Spleen (tissue), 11 donors: Measurements from ENCODE around the gene CNN2. TPM values are rescaled to one million over a fixed set of nuclear protein-coding genes. Genes with fewer than 3 reads are reported as not detected.

ENCODE experiments used
- DNase-seq: peaks from one replicate; pipeline ENCODE4 v3.0.0-alpha.2; 2020
- H3K27ac ChIP-seq, 8 donors: fragments of 200-600 bp; sonication (generic) in 7 of 8; 1 replicate in 4 of 8; 2 replicates in 4 of 8; pipeline versions ENCODE4 v1.5.0 to v1.8.0; 2016 to 2021; ENCODE audit warnings: inconsistent platforms in 4 of 8, mild to moderate bottlenecking in 4 of 8, moderate library complexity in 1 of 8
- H3K27me3 ChIP-seq, 7 donors: fragments of 200-600 bp; sonication (generic) in 6 of 7; replicated peaks in 1 of 7; 1 replicate in 4 of 7; 2 replicates in 3 of 7; pipeline versions ENCODE4 v1.5.0 to v1.8.0; 2016 to 2021; ENCODE audit warnings: inconsistent platforms in 3 of 7, mild to moderate bottlenecking in 1 of 7
- H3K36me3 ChIP-seq, 6 donors: fragments of 200-600 bp; sonication (generic) in 5 of 6; 1 replicate in 4 of 6; 2 replicates in 2 of 6; pipeline versions ENCODE4 v1.5.0 to v1.8.0; 2016 to 2021; ENCODE audit warnings: inconsistent platforms in 2 of 6
- H3K4me1 ChIP-seq, 6 donors: fragments of 200-600 bp; sonication (generic) in 5 of 6; 1 replicate in 3 of 6; 2 replicates in 3 of 6; pipeline versions ENCODE4 v1.5.0 to v1.8.0; 2016 to 2021; ENCODE audit warnings: inconsistent platforms in 3 of 6
- H3K4me3 ChIP-seq, 8 donors: fragments of 200-600 bp; sonication (generic) in 7 of 8; 1 replicate in 4 of 8; 2 replicates in 4 of 8; pipeline versions ENCODE4 v1.5.0 to v1.8.0; 2016 to 2021; ENCODE audit warnings: inconsistent platforms in 4 of 8, mild to moderate bottlenecking in 4 of 8, moderate library complexity in 2 of 8
- H3K9me3 ChIP-seq, 8 donors: fragments of 200-600 bp; sonication (generic) in 7 of 8; 1 replicate in 4 of 8; 2 replicates in 4 of 8; pipeline versions ENCODE4 v1.5.0 to v1.8.0; 2016 to 2021; ENCODE audit warnings: inconsistent platforms in 4 of 8
- POLR2A ChIP-seq, 3 donors: fragments of 450-650 bp; IDR thresholded peaks; one replicate each; pipeline ENCODE4 v1.5.1; 2017; ENCODE audit warnings: antibody characterized with exemption in 3 of 3, mild to moderate bottlenecking in 1 of 3
- POLR2AphosphoS5 ChIP-seq, 3 donors: sonication (generic); formaldehyde crosslinking; IDR thresholded peaks; one replicate each; pipeline ENCODE4 v1.5.1; 2017; ENCODE audit warnings: antibody characterized with exemption in 3 of 3
- WGBS, 5 donors: extraction: QIAGEN DNeasy Blood & Tissue Kit in 3 of 5; methylation state at CpG; one replicate each; pipeline versions ENCODE4 v1.1.5 to v1.1.7; 2013 to 2018; 5-methylcytosine and 5-hydroxymethylcytosine counted together
- intact Hi-C: fragments of 100-400 bp; cut with DNase I; formaldehyde crosslinking; loops from one replicate; pipeline ENCODE4 v1.15.0; 2023; ENCODE audit warnings: low total_unique reads
- polyA plus RNA-seq, 3 donors: library from polyadenylated mRNA; stranded (reverse); fragments of 200-250 nt; gene quantifications; one replicate each; pipeline ENCODE4 v1.2.1, GENCODE V29; 2013
- total RNA-seq, 7 donors: library from RNA; depleted of rRNA in 3 of 7; stranded (reverse); fragments of >200 nt in 3 of 7; fragmentation: NEBNext Ultra II Directional in 4 of 7; extraction: Animal tissue kit (Norgen Biotek cat#: 25700) in 4 of 7; gene quantifications; one replicate each; pipeline versions ENCODE4 v1.1.0 to v1.2.1, GENCODE V29; 2016 to 2021
- TF ChIP-seq, protein P1 (sequence below), 11 experiments: fragments of 200-600 bp in 7 of 11; fragments of 450-650 bp in 4 of 11; sonication (generic) in 4 of 11; IDR thresholded peaks in 8 of 11; conservative IDR thresholded peaks in 3 of 11; 1 replicate in 7 of 11; 2 replicates in 4 of 11; pipeline versions ENCODE4 v1.4.0 to v1.8.0; 2016 to 2021; ENCODE audit warnings: antibody characterized with exemption in 11 of 11, inconsistent platforms in 4 of 11, mild to moderate bottlenecking in 1 of 11
- donor health status: healthy with polysubstance abuse.
- donor health status: DM: no; HTN: no; CAD: no; lungs with moderate emphysema.
- donor health status: DM: no; HTN: no; CAD: no.
- donor health status: Bipolar disorder and iron deficiency.
- donor health status: healthy.
- donor health status: DM: no; HTN: no; CAD: no.
- donor health status: DM: yes; HTN: yes; CAD: no.

The CNN2 gene
- total and polyA plus RNA-seq, 10 donors: 102 to 296 (median 188) TPM

DNA sequence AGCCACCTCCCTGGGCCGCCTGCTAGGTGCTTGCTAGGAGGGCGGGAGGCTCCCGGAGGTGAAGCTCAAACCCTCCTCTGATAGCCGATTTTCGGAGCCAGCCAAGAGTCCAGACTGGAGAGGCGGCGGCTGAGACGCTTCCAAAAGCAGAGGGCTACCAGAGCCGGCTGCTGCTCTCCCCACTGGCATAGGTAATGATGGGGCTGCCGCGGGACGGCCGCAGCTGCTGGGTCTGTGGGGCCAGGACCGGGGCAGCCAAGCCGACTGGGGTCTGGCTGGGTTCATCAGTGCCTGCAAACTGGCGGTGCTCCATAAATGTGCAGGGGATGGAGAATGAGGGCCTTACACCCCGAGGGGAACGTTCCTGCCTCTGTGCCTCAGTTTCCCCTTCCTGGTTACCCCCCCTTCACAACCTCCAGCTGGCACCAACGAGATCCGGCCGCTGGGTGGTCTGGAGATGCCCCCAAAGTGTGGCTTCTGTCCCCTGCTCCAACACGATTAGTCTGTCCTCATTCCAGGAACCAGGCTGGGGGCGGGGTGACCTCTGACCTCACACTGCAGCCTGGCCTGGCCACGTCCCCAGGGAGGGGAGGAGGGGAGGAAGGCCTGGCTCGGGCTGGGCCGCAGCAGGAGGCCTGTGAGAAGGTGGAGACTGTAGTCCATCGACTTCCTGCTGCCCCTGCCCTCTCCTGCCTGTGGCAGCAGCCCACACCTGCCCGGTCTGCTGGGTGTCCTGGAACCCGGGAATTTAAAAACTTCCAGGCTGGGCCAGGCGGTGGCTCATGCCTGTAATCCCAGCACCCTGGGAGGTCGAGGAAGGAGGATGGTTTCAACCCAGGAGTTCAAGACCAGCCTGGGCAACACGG lies 46.0 kb upstream of the CNN2 start:
- Histone ChIP-seq H3K9me3 (no peaks in the 10 kb centered on the region), H3K4me3 (no peak overlapping the region), H3K4me1 (peaks cover 16 to 39% (median 31%) of the 10 kb centered on the region in 6 donors), H3K27me3 (peaks cover 0 to 6% (median 0%) of the 10 kb centered on the region in 7 donors), H3K27ac (no peak overlapping the region), H3K36me3 (no peaks in the 10 kb centered on the region)
- intact Hi-C loops: loop anchor here (10.0 kb wide), 2 partner anchors 116 to 196 kb away; no protein-coding TSS in a partner anchor
- peak in 1 of 3 donors; percentile 50 for TF ChIP-seq POLR2AphosphoS5 (IDR thresholded peaks at IDR 0.05)
- TF ChIP-seq, protein P1, sequence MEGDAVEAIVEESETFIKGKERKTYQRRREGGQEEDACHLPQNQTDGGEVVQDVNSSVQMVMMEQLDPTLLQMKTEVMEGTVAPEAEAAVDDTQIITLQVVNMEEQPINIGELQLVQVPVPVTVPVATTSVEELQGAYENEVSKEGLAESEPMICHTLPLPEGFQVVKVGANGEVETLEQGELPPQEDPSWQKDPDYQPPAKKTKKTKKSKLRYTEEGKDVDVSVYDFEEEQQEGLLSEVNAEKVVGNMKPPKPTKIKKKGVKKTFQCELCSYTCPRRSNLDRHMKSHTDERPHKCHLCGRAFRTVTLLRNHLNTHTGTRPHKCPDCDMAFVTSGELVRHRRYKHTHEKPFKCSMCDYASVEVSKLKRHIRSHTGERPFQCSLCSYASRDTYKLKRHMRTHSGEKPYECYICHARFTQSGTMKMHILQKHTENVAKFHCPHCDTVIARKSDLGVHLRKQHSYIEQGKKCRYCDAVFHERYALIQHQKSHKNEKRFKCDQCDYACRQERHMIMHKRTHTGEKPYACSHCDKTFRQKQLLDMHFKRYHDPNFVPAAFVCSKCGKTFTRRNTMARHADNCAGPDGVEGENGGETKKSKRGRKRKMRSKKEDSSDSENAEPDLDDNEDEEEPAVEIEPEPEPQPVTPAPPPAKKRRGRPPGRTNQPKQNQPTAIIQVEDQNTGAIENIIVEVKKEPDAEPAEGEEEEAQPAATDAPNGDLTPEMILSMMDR (IDR thresholded peaks at IDR 0.05 in 8 of 11, conservative IDR thresholded peaks at IDR 0.05 in 3 of 11): no peak
- TF ChIP-seq POLR2A (IDR thresholded peaks at IDR 0.05): no peak
- WGBS, 5 donors: 57 to 65% (median 60%) methylated on average over 21 to 32 of the region's 32 CpGs
- DNase-seq: no peak

DNA sequence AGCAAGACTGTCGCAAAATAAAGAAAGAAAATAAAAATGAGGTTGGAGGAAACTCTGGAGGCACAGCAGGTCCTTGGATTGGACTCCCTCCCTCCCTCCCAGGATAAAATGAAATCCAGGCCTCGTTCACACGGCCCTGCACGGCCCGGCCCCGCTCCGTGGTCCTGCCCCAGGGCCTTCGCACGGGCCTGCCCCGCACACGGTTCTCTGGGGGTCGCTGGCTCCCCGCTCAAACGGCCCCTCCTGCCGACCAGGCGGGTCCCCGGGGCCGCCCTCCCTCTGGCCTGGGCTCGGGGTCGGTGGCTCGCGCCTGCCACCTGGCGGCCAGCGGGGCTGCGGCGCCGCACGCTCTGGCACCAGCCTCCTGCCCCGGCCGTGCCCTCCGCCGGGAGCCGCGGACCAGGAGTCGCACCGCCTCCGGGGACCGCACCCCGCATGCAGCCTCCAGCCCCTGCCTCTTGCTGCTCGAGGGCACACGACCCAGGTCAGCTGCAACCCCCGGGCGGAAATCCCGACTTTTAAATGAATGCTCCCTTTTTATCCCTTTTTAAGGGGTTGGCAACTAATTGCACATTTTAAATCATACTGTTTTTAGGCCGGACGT lies 43.7 kb upstream of the CNN2 start:
- Histone ChIP-seq H3K4me1 (peaks cover 16 to 47% (median 36%) of the 10 kb centered on the region in 6 donors), H3K36me3 (peaks cover 0 to 21% (median 11%) of the 10 kb centered on the region in 6 donors), H3K9me3 (no peaks in the 10 kb centered on the region), H3K4me3 (peak overlapping the region in 5 of 8 donors; percentile 15 to 51 (median 21)), H3K27me3 (peaks cover 0 to 6% (median 0%) of the 10 kb centered on the region in 7 donors), H3K27ac (peak overlapping the region in 6 of 8 donors; percentile 13 to 89 (median 41))
- TF ChIP-seq, protein P1 (IDR thresholded peaks at IDR 0.05 in 8 of 11, conservative IDR thresholded peaks at IDR 0.05 in 3 of 11): peak; percentile 21 to 99 (median 93)
- no peak for TF ChIP-seq POLR2A (IDR thresholded peaks at IDR 0.05)
- peak; percentile 32 to 66 (median 58) for TF ChIP-seq POLR2AphosphoS5 (IDR thresholded peaks at IDR 0.05)
- DNase-seq: peak; percentile 95
- WGBS, 5 donors: 1 to 3% (median 2%) methylated on average over 41 to 46 of the region's 46 CpGs
- intact Hi-C loops: loop anchor here (2.0 to 10.0 kb wide), 3 partner anchors 58 to 198 kb away; no protein-coding TSS in a partner anchor

DNA sequence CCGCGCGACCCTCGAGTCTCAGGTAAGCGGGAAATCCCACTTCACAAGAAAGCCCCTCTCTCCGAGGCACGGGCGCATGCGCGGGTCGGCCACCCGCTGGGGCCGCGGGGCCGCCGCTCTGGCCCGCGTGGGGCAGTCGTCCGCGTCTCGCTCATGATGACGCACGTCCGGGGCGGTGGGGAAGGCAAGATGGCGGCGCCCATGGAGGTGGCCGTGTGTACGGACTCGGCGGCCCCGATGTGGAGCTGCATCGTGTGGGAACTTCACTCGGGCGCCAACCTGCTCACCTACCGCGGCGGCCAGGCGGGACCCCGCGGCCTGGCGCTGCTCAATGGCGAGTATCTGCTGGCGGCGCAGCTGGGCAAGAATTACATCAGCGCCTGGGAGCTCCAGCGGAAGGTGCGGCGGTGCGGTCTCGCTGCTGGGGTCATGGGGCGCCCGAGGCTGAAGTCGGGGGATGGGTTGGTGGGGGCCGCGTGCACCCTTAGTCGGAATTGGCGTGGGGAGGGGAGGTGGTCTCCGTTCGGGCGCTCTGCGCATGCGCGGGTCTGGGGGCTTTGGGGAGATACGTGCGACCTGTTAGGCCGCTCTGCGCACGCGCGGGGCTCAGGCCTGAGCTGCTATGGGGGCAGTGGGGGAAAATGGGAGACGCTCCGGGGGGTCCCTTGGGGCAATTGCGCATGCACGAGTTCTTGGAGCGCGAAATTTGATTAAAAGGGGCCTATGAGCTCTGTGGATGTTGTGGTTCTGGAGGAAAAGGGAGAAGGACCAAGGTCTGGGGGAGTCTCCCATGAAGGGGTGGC lies 42.0 kb upstream of the CNN2 start, which contains the start of gene WDR18:
Gene WDR18, plus strand, starts transcription at position 181 of the 803 bp plus-strand sequence. Its CDS starts 9 bp downstream, at position 190.
- Histone ChIP-seq H3K36me3 (peaks cover 0 to 36% (median 19%) of the 10 kb centered on the region in 6 donors), H3K4me1 (peaks cover 16 to 50% (median 36%) of the 10 kb centered on the region in 6 donors), H3K9me3 (no peaks in the 10 kb centered on the region), H3K27me3 (peaks cover 0 to 2% (median 0%) of the 10 kb centered on the region in 7 donors), H3K4me3 (peak within 1 kb of the TSS; percentile 86 to 99 (median 96)), H3K27ac (peak within 1 kb of the TSS; percentile 55 to 95 (median 84))
- DNase-seq: peak; percentile 99
- WGBS, 5 donors: 0 to 2% (median 1%) methylated on average over 55 to 78 of the region's 78 CpGs
- TF ChIP-seq, protein P1 (IDR thresholded peaks at IDR 0.05 in 8 of 11, conservative IDR thresholded peaks at IDR 0.05 in 3 of 11): peak in 9 of 11 experiments; percentile 32 to 80 (median 60)
- peak; percentile 92 to 95 (median 92) for TF ChIP-seq POLR2AphosphoS5 (IDR thresholded peaks at IDR 0.05)
- peak in 1 of 3 donors; percentile 9 for TF ChIP-seq POLR2A (IDR thresholded peaks at IDR 0.05)
- intact Hi-C loops: loop anchor here (10.0 kb wide), 2 partner anchors 120 to 200 kb away; no protein-coding TSS in a partner anchor
